A549 (cell line): ENCODE data around the gene C3orf20.

Experiments used
- EHMT2 ChIP-seq: fragments of 200-600 bp; sonication (generic); IDR thresholded peaks from 2 replicates; pipeline ENCODE4 v1.6.1; 2016; ENCODE audit warnings: antibody characterized with exemption, low read depth, mild to moderate bottlenecking, moderate library complexity
- EP300 ChIP-seq, 2 experiments: fragments of >200 bp; sonication (Bioruptor Twin); formaldehyde crosslinking; IDR thresholded peaks; 2 replicates in 1 of 2; 3 replicates in 1 of 2; pipeline ENCODE4 v1.6.1; 2016 to 2017
- HDAC2 ChIP-seq: fragments of 200-600 bp; sonication (generic); IDR thresholded peaks from 2 replicates; pipeline ENCODE4 v1.6.1; 2016
- POLR2A ChIP-seq: IDR thresholded peaks from 2 replicates; pipeline ENCODE4 v1.6.1; 2012; ENCODE audit warnings: mild to moderate bottlenecking, low read length
- RARB ChIP-seq: fragments of 250-450 bp; sonication (Bioruptor Pico); IDR thresholded peaks from 2 replicates; pipeline ENCODE4 v1.8.0; 2021; ENCODE audit warnings: mild to moderate bottlenecking, moderate library complexity
- SMC3 ChIP-seq: fragments of >200 bp; sonication (Bioruptor Twin); formaldehyde crosslinking; IDR thresholded peaks from 3 replicates; pipeline ENCODE4 v1.6.1; 2018; ENCODE audit warnings: inconsistent platforms
- TF ChIP-seq, protein P1 (sequence below): fragments of >200 bp; sonication (Bioruptor Twin); formaldehyde crosslinking; IDR thresholded peaks from 3 replicates; pipeline ENCODE4 v1.5.1; 2016

DNA sequence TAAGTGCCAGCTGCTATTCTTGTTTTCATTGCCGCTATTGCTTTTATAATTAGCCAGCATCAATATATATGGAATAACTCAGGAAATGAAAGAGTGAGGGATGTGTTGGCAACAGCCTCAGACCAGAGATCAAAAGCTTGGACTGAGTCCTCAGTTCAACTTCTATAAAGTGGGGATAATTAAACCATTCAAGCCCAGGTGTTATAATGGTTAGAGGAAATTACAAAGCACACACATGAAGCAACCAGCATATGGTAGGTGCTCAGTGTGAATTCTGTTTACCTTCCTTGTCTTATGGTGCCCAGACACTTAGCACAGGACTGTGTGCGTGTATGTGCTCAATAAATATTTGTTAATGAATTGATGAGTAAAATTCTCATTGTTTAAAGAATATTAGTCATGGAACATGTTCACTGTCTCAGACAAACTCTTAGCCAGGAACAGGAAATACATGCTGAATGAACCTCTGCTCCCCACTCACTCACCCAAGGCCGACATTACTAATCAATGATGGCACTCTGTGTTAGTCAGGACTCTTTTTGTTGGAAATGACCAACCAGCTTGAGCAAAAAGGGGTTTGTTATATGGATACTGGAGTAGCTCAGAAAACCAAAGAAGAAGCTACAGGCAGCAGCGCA, 40.1 kb upstream of the C3orf20 start:
- TF ChIP-seq EP300 (IDR thresholded peaks at IDR 0.05) = no peak
- TF ChIP-seq, protein P1, sequence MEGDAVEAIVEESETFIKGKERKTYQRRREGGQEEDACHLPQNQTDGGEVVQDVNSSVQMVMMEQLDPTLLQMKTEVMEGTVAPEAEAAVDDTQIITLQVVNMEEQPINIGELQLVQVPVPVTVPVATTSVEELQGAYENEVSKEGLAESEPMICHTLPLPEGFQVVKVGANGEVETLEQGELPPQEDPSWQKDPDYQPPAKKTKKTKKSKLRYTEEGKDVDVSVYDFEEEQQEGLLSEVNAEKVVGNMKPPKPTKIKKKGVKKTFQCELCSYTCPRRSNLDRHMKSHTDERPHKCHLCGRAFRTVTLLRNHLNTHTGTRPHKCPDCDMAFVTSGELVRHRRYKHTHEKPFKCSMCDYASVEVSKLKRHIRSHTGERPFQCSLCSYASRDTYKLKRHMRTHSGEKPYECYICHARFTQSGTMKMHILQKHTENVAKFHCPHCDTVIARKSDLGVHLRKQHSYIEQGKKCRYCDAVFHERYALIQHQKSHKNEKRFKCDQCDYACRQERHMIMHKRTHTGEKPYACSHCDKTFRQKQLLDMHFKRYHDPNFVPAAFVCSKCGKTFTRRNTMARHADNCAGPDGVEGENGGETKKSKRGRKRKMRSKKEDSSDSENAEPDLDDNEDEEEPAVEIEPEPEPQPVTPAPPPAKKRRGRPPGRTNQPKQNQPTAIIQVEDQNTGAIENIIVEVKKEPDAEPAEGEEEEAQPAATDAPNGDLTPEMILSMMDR = no peak
- TF ChIP-seq SMC3 = no peak
- TF ChIP-seq HDAC2 = no peak
- no peak for TF ChIP-seq EHMT2
- TF ChIP-seq POLR2A = no peak
- no peak for TF ChIP-seq RARB (CRISPR knock-in tag)
